Smooth muscle cell (in vitro differentiated cells): ENCODE measurements around the gene DCAF15. TPM values are rescaled to one million over a fixed set of nuclear protein-coding genes. Genes with fewer than 3 reads are reported as not detected.
A peak's percentile ranks its signal among the peaks of the same experiment; 100 is the strongest.

Experiments used
- DNase-seq: peaks from one replicate; lab custom pipeline; 2025; ENCODE audit not compliant: unreplicated experiment; lab: John Stamatoyannopoulos, UW
- H2AFZ ChIP-seq: fragments of 200-600 bp; sonication (generic); 2 replicates; pipeline ENCODE4 v1.6.0; 2016; ENCODE audit warnings: antibody characterized with exemption, low read depth, mild to moderate bottlenecking
- H3F3A ChIP-seq: fragments of 200-600 bp; sonication (generic); 2 replicates; pipeline ENCODE4 v1.6.0; 2017; ENCODE audit warnings: antibody characterized with exemption, low read depth
- H3K27ac ChIP-seq: fragments of 200-600 bp; sonication (generic); 2 replicates; pipeline ENCODE4 v1.5.1; 2016; ENCODE audit warnings: low read depth, mild to moderate bottlenecking
- H3K27me3 ChIP-seq: fragments of 200-600 bp; sonication (generic); 2 replicates; pipeline ENCODE4 v1.6.1; 2016; ENCODE audit warnings: low read depth, mild to moderate bottlenecking
- H3K36me3 ChIP-seq: fragments of 200-600 bp; sonication (generic); 2 replicates; pipeline ENCODE4 v1.5.1; 2016; ENCODE audit warnings: low read depth
- H3K4me1 ChIP-seq: fragments of 200-600 bp; sonication (generic); 2 replicates; pipeline ENCODE4 v1.5.1; 2016; ENCODE audit warnings: low read depth
- H3K4me2 ChIP-seq: fragments of 200-600 bp; sonication (generic); 2 replicates; pipeline ENCODE4 v1.6.0; 2016; ENCODE audit warnings: mild to moderate bottlenecking
- H3K4me3 ChIP-seq: fragments of 200-600 bp; sonication (generic); 2 replicates; pipeline ENCODE4 v1.5.1; 2016; ENCODE audit warnings: mild to moderate bottlenecking
- H3K79me2 ChIP-seq: fragments of 200-600 bp; sonication (generic); 2 replicates; pipeline ENCODE4 v1.6.0; 2016; ENCODE audit warnings: low read depth, mild to moderate bottlenecking
- H3K9ac ChIP-seq: fragments of 200-600 bp; sonication (generic); 2 replicates; pipeline ENCODE4 v1.6.0; 2016; ENCODE audit warnings: low read depth
- H3K9me3 ChIP-seq: fragments of 200-600 bp; sonication (generic); replicated peaks from 2 replicates; pipeline ENCODE4 v1.5.1; 2016; ENCODE audit warnings: low read depth
- H4K20me1 ChIP-seq: fragments of 200-600 bp; sonication (generic); 2 replicates; pipeline ENCODE4 v1.6.0; 2016; ENCODE audit warnings: low read depth
- WGBS: methylation state at CpG from one replicate; pipeline ENCODE4 v1.1.7; 2016; ENCODE audit warnings: low lambda C conversion rate; 5-methylcytosine and 5-hydroxymethylcytosine counted together
- polyA plus RNA-seq: library from polyadenylated mRNA; unstranded; fragments of >200 nt; fragmentation: Nextera tagmentation; extraction: Ambion mirVana; gene quantifications from 2 replicates; pipeline ENCODE4 v1.2.1, GENCODE V29; 2016
- total RNA-seq: library from RNA; depleted of rRNA; stranded (reverse); fragments of >200 nt; gene quantifications from 2 replicates; pipeline ENCODE4 v1.2.3, GENCODE V29; 2014
- TF ChIP-seq, protein P1 (sequence below): fragments of 200-600 bp; sonication (generic); IDR thresholded peaks from 2 replicates; pipeline ENCODE4 v1.5.1; 2017; ENCODE audit warnings: borderline replicate concordance, mild to moderate bottlenecking, antibody characterized with exemption; ENCODE audit not compliant: insufficient read depth, poor library complexity, severe bottlenecking

DCAF15 gene
- total and polyA plus RNA-seq, 2 experiments from 2014 or later: 12.4 to 27.0 TPM

- Histone ChIP-seq H3F3A (no peaks in the 10 kb centered on the region), H3K4me1 (peaks cover 8% of the 10 kb centered on the region), H3K4me2 (no peak overlapping the region), H3K27ac (no peak overlapping the region), H3K79me2 (no peaks in the 10 kb centered on the region), H3K9ac (no peak overlapping the region), H4K20me1 (no peaks in the 10 kb centered on the region), H3K9me3 (no peaks in the 10 kb centered on the region), H3K36me3 (no peaks in the 10 kb centered on the region), H2AFZ (no peak overlapping the region), H3K27me3 (no peaks in the 10 kb centered on the region), H3K4me3 (no peak overlapping the region)
- 97% methylated on average over 42 of the region's 42 CpGs for WGBS
- no peak for DNase-seq
- TF ChIP-seq, protein P1, sequence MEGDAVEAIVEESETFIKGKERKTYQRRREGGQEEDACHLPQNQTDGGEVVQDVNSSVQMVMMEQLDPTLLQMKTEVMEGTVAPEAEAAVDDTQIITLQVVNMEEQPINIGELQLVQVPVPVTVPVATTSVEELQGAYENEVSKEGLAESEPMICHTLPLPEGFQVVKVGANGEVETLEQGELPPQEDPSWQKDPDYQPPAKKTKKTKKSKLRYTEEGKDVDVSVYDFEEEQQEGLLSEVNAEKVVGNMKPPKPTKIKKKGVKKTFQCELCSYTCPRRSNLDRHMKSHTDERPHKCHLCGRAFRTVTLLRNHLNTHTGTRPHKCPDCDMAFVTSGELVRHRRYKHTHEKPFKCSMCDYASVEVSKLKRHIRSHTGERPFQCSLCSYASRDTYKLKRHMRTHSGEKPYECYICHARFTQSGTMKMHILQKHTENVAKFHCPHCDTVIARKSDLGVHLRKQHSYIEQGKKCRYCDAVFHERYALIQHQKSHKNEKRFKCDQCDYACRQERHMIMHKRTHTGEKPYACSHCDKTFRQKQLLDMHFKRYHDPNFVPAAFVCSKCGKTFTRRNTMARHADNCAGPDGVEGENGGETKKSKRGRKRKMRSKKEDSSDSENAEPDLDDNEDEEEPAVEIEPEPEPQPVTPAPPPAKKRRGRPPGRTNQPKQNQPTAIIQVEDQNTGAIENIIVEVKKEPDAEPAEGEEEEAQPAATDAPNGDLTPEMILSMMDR: no peak
These were observed 19.4 kb upstream of the DCAF15 start for GRCh38 chr19:13932911-13933393.

- Histone ChIP-seq H3K27me3 (no peaks in the 10 kb centered on the region), H2AFZ (no peak overlapping the region), H3K36me3 (no peaks in the 10 kb centered on the region), H3F3A (no peaks in the 10 kb centered on the region), H3K9ac (no peak overlapping the region), H3K27ac (no peak overlapping the region), H3K4me3 (no peak overlapping the region), H3K4me2 (no peak overlapping the region), H3K9me3 (no peaks in the 10 kb centered on the region), H3K4me1 (peaks cover 8% of the 10 kb centered on the region), H3K79me2 (no peaks in the 10 kb centered on the region), H4K20me1 (no peaks in the 10 kb centered on the region)
- DNase-seq: no peak
- 100% methylated on average over 2 of the region's 2 CpGs for WGBS
- TF ChIP-seq, protein P1: no peak
These were observed 17.6 kb upstream of the DCAF15 start for GRCh38 chr19:13934785-13935109.

- Histone ChIP-seq H3K27ac (no peak overlapping the region), H3K36me3 (no peaks in the 10 kb centered on the region), H3K9me3 (no peaks in the 10 kb centered on the region), H2AFZ (no peak overlapping the region), H3K4me2 (peak overlapping the region; percentile 68), H3F3A (no peaks in the 10 kb centered on the region), H3K79me2 (no peaks in the 10 kb centered on the region), H3K27me3 (no peaks in the 10 kb centered on the region), H3K4me1 (peaks cover 8% of the 10 kb centered on the region), H3K9ac (no peak overlapping the region), H3K4me3 (no peak overlapping the region), H4K20me1 (no peaks in the 10 kb centered on the region)
- no peak for DNase-seq
- 73% methylated on average over 19 of the region's 22 CpGs for WGBS
- TF ChIP-seq, protein P1: no peak
These were observed 16.4 kb upstream of the DCAF15 start for GRCh38 chr19:13935765-13936510.
